RWPE2 (cell line): ENCODE data around the gene PDCD1.
A peak's percentile ranks its signal among the peaks of the same experiment; 100 is the strongest.

ENCODE experiments used
- ATAC-seq: fragments of 200-7000 bp; cut with Tn5 transposase; 3 replicates; pipeline ENCODE4 v1.9.1; 2021; ENCODE audit warnings: low read depth
- DNase-seq: peaks from one replicate; pipeline ENCODE4 v3.0.0-alpha.2; 2020; ENCODE audit warnings: low spot score
- H3K27ac ChIP-seq: fragments of 450-650 bp; 2 replicates; pipeline ENCODE4 v1.5.1; 2017; ENCODE audit warnings: mild to moderate bottlenecking; ENCODE audit not compliant: poor library complexity, severe bottlenecking
- H3K27me3 ChIP-seq: fragments of 250-450 bp; sonication (Bioruptor Pico); 2 replicates; pipeline ENCODE4 v1.5.1; 2021; ENCODE audit warnings: mild to moderate bottlenecking, moderate library complexity; ENCODE audit not compliant: insufficient read depth, poor library complexity, severe bottlenecking
- H3K36me3 ChIP-seq: fragments of 250-450 bp; sonication (Bioruptor Pico); 2 replicates; pipeline ENCODE4 v1.5.1; 2020; ENCODE audit warnings: low read depth, mild to moderate bottlenecking, moderate library complexity
- H3K4me1 ChIP-seq: fragments of 250-450 bp; sonication (Bioruptor Pico); 2 replicates; pipeline ENCODE4 v1.5.1; 2021; ENCODE audit warnings: mild to moderate bottlenecking, moderate library complexity; ENCODE audit not compliant: insufficient read depth, poor library complexity, severe bottlenecking
- H3K4me3 ChIP-seq: fragments of 250-450 bp; sonication (Bioruptor Pico); 2 replicates; pipeline ENCODE4 v1.5.1; 2021; ENCODE audit warnings: mild to moderate bottlenecking, moderate library complexity; ENCODE audit not compliant: severe bottlenecking
- H3K9me3 ChIP-seq: fragments of 250-450 bp; sonication (Bioruptor Pico); 2 replicates; pipeline ENCODE4 v1.5.1; 2021; ENCODE audit warnings: mild to moderate bottlenecking, moderate library complexity; ENCODE audit not compliant: severe bottlenecking
- TF ChIP-seq, protein P1 (sequence below): fragments of 450-650 bp; IDR thresholded peaks from one replicate; pipeline ENCODE4 v1.5.1; 2017; ENCODE audit warnings: mild to moderate bottlenecking, moderate library complexity; ENCODE audit not compliant: poor library complexity, severe bottlenecking

The PDCD1 gene

DNA sequence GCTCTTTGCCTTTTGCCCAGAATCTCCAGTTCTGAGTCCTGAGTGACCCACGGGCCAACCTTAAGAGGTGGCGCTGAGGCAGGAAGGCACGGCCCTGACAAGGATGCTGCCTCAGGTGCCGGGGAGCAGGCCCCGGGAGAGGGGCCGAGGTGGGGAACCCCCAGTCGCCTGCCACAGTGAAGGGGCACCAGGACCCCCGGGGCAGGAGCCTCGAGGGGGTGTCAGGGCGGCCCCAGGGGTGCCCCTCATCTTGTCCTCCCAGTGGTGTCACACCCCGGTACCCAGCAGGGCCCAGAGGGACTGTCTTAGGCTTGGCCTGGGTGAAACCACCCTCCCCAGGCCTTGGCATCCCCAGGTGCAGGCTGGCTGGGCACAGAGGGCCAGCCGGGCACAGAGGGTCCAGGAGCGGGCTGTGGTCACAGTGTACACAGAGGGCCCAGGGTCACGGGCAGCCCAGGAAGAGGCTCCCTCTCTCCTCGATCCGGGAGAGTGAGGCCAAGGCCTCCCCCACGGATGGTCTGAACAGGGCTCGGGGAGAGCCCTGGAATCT, 1.0 kb downstream of the PDCD1 start:
- DNase-seq (peak; percentile 59), ATAC-seq (no peak)
- Histone ChIP-seq H3K4me3 (no peak overlapping the region), H3K36me3 (no peaks in the 10 kb centered on the region), H3K9me3 (no peaks in the 10 kb centered on the region), H3K27me3 (no peaks in the 10 kb centered on the region), H3K4me1 (no peaks in the 10 kb centered on the region), H3K27ac (no peak overlapping the region)
- TF ChIP-seq, protein P1, sequence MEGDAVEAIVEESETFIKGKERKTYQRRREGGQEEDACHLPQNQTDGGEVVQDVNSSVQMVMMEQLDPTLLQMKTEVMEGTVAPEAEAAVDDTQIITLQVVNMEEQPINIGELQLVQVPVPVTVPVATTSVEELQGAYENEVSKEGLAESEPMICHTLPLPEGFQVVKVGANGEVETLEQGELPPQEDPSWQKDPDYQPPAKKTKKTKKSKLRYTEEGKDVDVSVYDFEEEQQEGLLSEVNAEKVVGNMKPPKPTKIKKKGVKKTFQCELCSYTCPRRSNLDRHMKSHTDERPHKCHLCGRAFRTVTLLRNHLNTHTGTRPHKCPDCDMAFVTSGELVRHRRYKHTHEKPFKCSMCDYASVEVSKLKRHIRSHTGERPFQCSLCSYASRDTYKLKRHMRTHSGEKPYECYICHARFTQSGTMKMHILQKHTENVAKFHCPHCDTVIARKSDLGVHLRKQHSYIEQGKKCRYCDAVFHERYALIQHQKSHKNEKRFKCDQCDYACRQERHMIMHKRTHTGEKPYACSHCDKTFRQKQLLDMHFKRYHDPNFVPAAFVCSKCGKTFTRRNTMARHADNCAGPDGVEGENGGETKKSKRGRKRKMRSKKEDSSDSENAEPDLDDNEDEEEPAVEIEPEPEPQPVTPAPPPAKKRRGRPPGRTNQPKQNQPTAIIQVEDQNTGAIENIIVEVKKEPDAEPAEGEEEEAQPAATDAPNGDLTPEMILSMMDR = no peak

DNA sequence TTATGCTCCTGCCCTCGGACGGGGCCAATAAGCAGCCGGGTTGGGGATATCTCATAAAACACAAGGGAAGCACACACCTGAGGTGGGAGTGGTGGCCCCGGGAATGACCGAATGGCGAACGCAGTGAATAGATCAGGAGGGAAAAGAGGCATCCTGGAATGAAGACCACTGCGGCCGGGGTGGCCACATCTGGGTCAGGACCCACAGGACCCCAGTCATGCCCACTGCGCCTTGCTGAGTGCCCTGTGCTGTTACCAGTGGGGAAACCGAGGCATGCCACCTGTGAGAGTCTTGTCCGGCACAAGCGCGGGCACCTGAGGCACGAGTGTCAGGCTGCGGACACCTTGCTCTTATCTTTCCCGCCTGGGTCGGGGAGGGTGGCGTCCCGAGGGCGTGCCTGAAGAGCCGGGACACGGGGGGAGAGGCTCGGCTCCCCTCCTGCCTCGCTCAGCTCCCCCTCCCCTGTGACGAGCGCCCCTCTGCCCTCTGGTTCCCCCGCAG, 1.6 kb downstream of the PDCD1 start:
- H3K4me1 ChIP-seq = no peaks in the 10 kb centered on the region
- H3K27me3 ChIP-seq = no peaks in the 10 kb centered on the region
- DNase-seq (peak; percentile 57), ATAC-seq (no peak)
- TF ChIP-seq, protein P1 = no peak
- H3K4me3 ChIP-seq = no peak overlapping the region
- H3K27ac ChIP-seq = no peak overlapping the region
- H3K9me3 ChIP-seq = no peaks in the 10 kb centered on the region
- no peaks in the 10 kb centered on the region for H3K36me3 ChIP-seq

DNA sequence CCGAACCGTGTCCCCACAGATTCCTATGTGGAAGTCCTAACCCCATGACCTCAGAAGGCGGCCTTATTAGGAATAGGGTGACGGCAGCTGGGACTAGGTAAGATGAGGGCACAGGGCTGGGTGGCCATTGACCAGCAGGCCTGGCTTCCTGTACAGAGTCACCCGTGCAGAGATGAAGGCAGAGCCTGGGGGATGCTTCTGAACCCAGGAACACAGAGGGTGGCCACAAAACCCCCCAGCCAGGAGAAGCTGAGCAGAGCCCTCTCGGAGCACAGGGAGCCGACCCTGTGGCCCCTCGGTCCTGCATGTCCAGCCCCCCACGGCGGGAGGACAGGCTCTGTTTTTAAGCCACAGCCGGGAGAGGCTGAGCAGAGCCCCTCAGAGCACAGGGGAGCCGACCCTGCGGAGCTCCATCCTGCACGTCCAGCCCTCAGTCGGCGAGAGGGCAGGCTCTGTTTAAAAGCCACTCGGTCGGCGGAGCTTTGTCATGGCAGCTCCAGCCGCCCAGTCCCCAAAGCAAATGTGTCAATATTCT, 2.7 kb downstream of the PDCD1 start:
- H3K27me3 ChIP-seq = no peaks in the 10 kb centered on the region

DNA sequence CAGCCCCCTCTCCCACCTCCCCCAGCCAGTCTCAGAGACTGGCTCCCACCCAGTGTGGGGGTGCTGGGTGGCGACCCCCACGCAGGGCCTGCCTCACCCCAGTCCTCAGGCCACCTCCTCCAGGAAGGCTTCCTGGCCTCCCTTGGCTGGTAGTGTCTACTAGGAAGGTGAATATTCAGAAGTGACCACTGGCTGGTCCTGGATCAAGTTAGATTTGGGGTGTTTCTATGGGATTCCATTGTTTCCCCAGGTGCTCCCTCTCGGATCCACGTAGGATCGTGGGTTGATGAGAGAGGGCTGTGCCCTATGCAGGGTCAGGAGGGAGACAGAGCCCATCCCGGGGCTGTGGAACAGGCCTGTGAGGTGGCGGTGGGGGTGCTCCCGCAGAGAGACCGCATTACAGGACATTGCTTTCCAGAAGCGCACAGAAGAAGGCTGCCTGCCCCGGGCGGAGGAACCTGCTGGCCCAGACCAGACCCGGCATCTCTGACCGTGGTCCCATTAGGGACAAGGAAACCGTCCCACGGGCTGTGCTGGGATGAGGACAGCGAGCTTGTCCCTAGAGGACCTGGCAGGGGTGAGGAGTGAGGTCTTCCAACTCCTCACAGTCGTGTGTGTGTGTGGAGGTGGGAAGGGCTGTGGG, 3.3 kb downstream of the PDCD1 start:
- Histone ChIP-seq H3K36me3 (no peaks in the 10 kb centered on the region), H3K9me3 (no peaks in the 10 kb centered on the region), H3K4me3 (no peak overlapping the region), H3K27ac (no peak overlapping the region), H3K27me3 (no peaks in the 10 kb centered on the region), H3K4me1 (no peaks in the 10 kb centered on the region)
- DNase-seq (no peak), ATAC-seq (no peak)
- TF ChIP-seq, protein P1 = no peak

More for the DNA sequence above, 2.7 kb downstream of the PDCD1 start:
- DNase-seq = peak; percentile 50
- H3K36me3 ChIP-seq = no peaks in the 10 kb centered on the region
- H3K27ac ChIP-seq = no peak overlapping the region
- H3K4me3 ChIP-seq = no peak overlapping the region
- TF ChIP-seq, protein P1 = no peak
- no peaks in the 10 kb centered on the region for H3K9me3 ChIP-seq
- ATAC-seq = no peak
- no peaks in the 10 kb centered on the region for H3K4me1 ChIP-seq
